ENCODE data around the gene PRSS2.
"Not testable (repeated sequence)": the region's sequence is repeated elsewhere in the genome, so short reads cannot be mapped to it uniquely, and the experiment has no call there.

Gene PRSS2

DNA sequence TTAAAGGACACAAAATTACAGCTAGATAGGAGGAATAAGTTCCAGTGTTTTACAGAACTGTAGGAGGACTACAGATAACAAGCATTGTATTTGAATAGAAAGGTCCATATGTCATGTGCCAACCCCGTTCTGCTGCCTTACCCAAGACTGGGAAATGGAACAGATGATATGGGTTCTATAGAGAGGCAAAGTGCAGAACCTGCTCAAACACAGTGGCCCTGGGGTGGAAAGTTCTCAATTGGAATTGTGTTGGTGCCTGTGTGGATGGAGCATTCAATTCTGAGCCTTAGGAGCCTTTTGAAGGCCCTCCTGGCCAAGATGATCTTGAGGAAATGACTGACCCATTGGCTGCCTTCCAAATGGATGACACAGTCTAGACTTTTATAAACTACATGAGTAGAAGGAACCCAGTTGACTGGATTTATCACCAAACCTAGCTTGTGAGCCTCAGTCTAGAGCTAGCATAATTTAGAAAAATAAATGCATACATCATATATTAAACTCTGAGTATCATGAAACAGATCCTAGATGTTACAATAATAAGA lies 25.6 kb upstream of the PRSS2 start:
- H3K4me3 Mint-ChIP-seq = no peak overlapping the region
- TF ChIP-seq, protein P1, sequence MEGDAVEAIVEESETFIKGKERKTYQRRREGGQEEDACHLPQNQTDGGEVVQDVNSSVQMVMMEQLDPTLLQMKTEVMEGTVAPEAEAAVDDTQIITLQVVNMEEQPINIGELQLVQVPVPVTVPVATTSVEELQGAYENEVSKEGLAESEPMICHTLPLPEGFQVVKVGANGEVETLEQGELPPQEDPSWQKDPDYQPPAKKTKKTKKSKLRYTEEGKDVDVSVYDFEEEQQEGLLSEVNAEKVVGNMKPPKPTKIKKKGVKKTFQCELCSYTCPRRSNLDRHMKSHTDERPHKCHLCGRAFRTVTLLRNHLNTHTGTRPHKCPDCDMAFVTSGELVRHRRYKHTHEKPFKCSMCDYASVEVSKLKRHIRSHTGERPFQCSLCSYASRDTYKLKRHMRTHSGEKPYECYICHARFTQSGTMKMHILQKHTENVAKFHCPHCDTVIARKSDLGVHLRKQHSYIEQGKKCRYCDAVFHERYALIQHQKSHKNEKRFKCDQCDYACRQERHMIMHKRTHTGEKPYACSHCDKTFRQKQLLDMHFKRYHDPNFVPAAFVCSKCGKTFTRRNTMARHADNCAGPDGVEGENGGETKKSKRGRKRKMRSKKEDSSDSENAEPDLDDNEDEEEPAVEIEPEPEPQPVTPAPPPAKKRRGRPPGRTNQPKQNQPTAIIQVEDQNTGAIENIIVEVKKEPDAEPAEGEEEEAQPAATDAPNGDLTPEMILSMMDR (IDR thresholded peaks at IDR 0.05; ENCODE audit: unreplicated experiment in 3 of 3) = no peak
- H3K9me3 Mint-ChIP-seq = no peaks in the 10 kb centered on the region
- no peaks in the 10 kb centered on the region for H3K4me1 Mint-ChIP-seq
- no peaks in the 10 kb centered on the region for H3K36me3 Mint-ChIP-seq (ENCODE audit: low read depth)
- H3K27ac Mint-ChIP-seq = no peak overlapping the region
- H3K27me3 Mint-ChIP-seq (ENCODE audit: low read depth) = peaks cover 13% of the 10 kb centered on the region

DNA sequence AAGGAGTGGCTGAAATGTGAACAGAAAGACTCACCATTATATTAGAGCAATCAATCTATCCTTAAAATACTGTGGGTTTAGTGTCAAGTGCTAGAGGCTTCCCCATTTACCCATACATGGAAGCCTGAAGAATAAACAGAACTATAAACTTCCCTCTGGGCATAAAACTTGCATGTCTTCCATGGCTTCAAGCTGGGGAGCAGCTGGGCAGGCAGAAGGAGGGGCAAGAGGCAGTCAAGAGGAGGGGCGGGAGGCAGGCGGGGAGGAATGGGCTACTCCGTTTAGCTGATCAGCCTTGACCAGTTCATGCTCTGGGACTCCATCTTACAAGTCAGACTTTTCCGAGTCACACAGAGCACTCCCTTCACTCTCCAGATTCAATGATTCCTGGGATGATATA lies 25.0 kb upstream of the PRSS2 start:
- Mint-ChIP-seq H3K4me3 (no peak overlapping the region), H3K4me1 (no peaks in the 10 kb centered on the region), H3K27me3 (ENCODE audit: low read depth) (peaks cover 13% of the 10 kb centered on the region), H3K36me3 (ENCODE audit: low read depth) (no peaks in the 10 kb centered on the region), H3K27ac (no peak overlapping the region), H3K9me3 (no peaks in the 10 kb centered on the region)
- TF ChIP-seq, protein P1 (IDR thresholded peaks at IDR 0.05; ENCODE audit: unreplicated experiment in 3 of 3) = no peak

DNA sequence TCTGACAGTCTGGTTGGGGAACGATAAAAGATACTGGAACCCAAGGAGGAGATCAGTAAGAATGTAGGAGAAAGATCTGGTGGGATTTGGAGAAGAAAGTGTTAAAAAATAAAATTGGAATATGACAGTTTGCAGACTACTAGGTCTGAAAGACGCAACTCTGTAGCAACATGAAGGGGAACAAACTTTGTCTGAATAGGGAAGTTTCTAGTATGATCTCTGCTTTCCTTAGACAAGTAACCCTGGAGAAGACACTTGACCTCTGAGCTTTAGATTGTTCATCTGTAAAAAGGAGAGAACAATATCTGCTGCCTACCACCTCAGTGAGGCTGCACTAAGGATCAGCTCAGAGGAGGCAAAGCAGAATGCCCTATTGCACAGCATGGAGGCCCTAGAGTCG lies 24.5 kb upstream of the PRSS2 start:
- Mint-ChIP-seq H3K4me1 (no peaks in the 10 kb centered on the region), H3K4me3 (no peak overlapping the region), H3K27ac (no peak overlapping the region), H3K9me3 (no peaks in the 10 kb centered on the region), H3K27me3 (ENCODE audit: low read depth) (peaks cover 13% of the 10 kb centered on the region), H3K36me3 (ENCODE audit: low read depth) (no peaks in the 10 kb centered on the region)
- TF ChIP-seq, protein P1 (IDR thresholded peaks at IDR 0.05; ENCODE audit: unreplicated experiment in 3 of 3) = no peak

DNA sequence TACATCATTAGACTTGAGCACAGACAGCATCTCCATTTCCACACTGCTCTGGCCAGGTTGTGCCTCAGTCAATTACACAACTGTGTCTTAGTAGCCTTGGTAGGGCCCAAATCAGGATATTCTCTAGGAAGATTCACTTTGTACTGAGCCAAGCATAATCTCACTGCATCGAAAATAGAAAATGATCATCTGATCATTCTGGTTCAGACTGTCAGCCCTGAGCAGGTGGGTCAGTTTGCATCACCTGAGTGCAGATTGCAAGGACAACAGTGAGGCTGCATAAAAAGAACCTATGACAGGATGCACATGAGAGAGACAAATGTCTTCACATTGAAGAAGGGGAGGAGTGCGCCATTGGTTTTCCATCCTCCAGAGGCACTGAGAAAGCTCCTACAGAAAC lies 22.4 kb upstream of the PRSS2 start:
- not testable (repeated sequence) for H3K4me1 Mint-ChIP-seq; H3K27ac Mint-ChIP-seq; H3K9me3 Mint-ChIP-seq; H3K4me3 Mint-ChIP-seq; H3K36me3 Mint-ChIP-seq (ENCODE audit: low read depth)
- H3K27me3 Mint-ChIP-seq (ENCODE audit: low read depth) = peaks cover 14% of the 10 kb centered on the region

DNA sequence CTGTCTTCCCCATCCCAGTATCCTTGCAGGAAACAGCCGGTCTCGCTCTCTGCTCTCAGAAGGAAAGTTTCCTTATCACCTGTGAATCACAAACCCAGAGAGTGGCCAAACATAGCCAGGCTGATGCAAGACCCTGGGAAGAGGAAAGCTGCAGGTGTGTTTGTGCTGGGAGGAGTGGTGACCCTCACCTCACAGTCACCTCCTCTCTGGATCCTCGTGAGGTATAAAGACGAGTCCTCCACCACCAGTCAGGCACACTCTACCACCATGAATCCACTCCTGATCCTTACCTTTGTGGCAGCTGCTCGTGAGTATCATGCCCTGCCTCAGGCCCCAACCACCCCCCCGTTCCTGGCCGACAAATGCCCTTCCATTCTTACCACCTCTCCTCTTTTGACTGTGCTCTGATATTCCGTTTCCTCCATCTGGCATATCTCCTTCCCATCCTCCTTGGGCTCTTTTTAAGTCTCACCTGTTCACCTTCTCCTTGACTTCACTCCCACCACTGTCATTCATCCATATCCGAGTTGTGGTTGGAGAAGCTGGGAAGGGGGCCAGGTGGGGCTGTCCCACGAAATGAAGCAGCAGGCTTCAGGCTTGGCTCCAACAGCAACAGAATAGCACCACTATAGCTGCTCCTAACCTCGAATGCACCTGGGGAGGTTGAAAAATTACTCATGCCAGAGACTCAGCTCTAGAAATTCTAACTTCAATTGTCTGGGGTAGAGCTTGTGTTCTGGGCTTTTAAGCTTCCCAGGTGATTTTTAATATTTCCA lies 21.4 kb upstream of the PRSS2 start, which contains the start of gene PRSS1:
TSS of gene PRSS1 (plus strand) at position 255 of the 776 bp plus-strand sequence. CDS start at position 268, 13 bp downstream.
- Mint-ChIP-seq H3K4me1 (no peaks in the 10 kb centered on the region), H3K9me3 (no peaks in the 10 kb centered on the region), H3K27ac (no peak within 1 kb of the TSS), H3K4me3 (no peak within 1 kb of the TSS), H3K36me3 (ENCODE audit: low read depth) (no peaks in the 10 kb centered on the region), H3K27me3 (ENCODE audit: low read depth) (peaks cover 14% of the 10 kb centered on the region)
- TF ChIP-seq, protein P1 (IDR thresholded peaks at IDR 0.05; ENCODE audit: unreplicated experiment in 3 of 3) = no peak

DNA sequence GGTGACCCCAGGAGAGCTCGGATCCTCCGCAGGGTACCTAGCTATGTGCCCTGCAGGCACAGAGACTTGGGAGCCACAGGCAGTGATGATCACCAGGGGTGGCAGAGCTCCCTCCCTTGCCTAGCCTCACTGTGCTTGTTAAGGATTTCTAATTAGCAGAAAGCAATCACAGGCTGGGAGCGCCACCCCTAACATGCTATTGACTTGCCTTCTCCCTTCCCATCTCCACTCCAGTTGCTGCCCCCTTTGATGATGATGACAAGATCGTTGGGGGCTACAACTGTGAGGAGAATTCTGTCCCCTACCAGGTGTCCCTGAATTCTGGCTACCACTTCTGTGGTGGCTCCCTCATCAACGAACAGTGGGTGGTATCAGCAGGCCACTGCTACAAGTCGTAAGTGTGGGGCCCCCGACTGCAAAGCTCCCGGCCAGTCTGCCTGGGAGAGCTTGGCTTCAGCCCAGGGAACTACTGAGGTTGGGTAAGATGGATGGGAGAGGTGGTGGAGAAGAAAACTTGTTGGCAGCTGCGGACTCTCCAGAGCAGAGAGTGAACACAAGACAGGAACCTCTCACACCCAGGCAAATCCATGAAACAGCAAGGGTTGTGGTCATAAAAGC lies 20.3 kb upstream of the PRSS2 start:
- Mint-ChIP-seq H3K9me3 (no peaks in the 10 kb centered on the region), H3K4me3 (no peak overlapping the region), H3K27ac (no peak overlapping the region), H3K4me1 (no peaks in the 10 kb centered on the region), H3K36me3 (ENCODE audit: low read depth) (no peaks in the 10 kb centered on the region), H3K27me3 (ENCODE audit: low read depth) (peaks cover 14% of the 10 kb centered on the region)
- TF ChIP-seq, protein P1 (IDR thresholded peaks at IDR 0.05; ENCODE audit: unreplicated experiment in 3 of 3) = no peak

DNA sequence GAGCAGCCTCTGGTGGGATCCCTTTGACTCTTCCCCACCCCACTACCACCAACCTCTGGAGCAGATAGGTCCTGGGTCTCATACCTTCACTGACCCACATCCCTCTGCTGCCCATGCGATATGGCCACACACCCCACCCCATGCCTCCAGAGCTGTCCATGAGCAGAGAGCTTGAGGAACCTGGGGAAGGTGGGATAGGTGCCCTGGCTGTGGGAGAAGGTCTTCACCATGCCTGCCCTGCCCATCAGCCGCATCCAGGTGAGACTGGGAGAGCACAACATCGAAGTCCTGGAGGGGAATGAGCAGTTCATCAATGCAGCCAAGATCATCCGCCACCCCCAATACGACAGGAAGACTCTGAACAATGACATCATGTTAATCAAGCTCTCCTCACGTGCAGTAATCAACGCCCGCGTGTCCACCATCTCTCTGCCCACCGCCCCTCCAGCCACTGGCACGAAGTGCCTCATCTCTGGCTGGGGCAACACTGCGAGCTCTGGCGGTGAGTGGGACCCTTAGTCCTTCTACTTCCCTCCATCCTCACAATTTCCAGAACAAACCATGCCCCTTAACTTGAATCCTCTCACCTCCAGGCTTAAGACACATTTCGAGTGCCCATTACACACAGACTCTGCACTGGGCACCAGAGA lies 19.1 kb upstream of the PRSS2 start:
- H3K4me1 Mint-ChIP-seq; H3K9me3 Mint-ChIP-seq; H3K36me3 Mint-ChIP-seq (ENCODE audit: low read depth); H3K27ac Mint-ChIP-seq; H3K4me3 Mint-ChIP-seq: not testable (repeated sequence)
- peaks cover 11% of the 10 kb centered on the region for H3K27me3 Mint-ChIP-seq (ENCODE audit: low read depth)

All from nephron (organoid).